K562 (cell line): ENCODE measurements around the gene TTC33. TPM values are rescaled to one million over a fixed set of nuclear protein-coding genes. Genes with fewer than 3 reads are reported as not detected.

ENCODE experiments used
- ATAC-seq: fragments of 200-7000 bp; cut with Tn5 transposase; 3 replicates; pipeline ENCODE4 v1.9.1; 2020; ENCODE audit warnings: moderate library complexity
- BruUV-seq: library from RNA; stranded (reverse); fragments of 400-500 nt; replicated peaks from 2 replicates; lab custom pipeline; 2021; lab: Mats Ljungman, UMichigan
- CTCF ChIA-PET: fragments of 300-600 bp; formaldehyde crosslinking; extraction: SDS; loops from one replicate; lab custom pipeline; 2021; ENCODE audit warnings: low intra/inter-chr PET ratio; lab: Yijun Ruan, JAX
- POLR2A ChIA-PET: fragments of 300-600, 350-650 bp; sonication (Branson Sonifier 250); formaldehyde crosslinking; extraction: SDS; loops from one replicate; lab custom pipeline; 2021; ENCODE audit warnings: antibody characterized with exemption, inconsistent platforms; lab: Yijun Ruan, JAX
- DNase-seq, 4 experiments: peaks; one replicate each; pipeline versions ENCODE4 v3.0.0 to v3.0.0-alpha.2; 2011 to 2018; ENCODE audit warnings: low spot score in 3 of 4, mixed read lengths in 3 of 4; ENCODE audit errors: extremely low read depth in 1 of 4
- FAIRE-seq: peaks from 2 replicates; lab custom pipeline; 2011; peaks lifted over from hg19 to GRCh38; lab: Jason Lieb, UNC
- H2AFZ ChIP-seq: 2 replicates; pipeline ENCODE4 v1.6.0; 2011; ENCODE audit warnings: low read depth, low read length, control low read depth, inconsistent platforms
- H3K27ac ChIP-seq: fragments of 200-600 bp; 3 replicates; pipeline ENCODE4 v1.8.0; 2011; ENCODE audit warnings: low read depth, mild to moderate bottlenecking, control low read depth, inconsistent platforms, low read length, moderate library complexity, mixed read lengths; ENCODE audit errors: extremely low read depth
- H3K27me3 ChIP-seq, 2 experiments: fragments of 300-600 bp in 1 of 2; 2 replicates in 1 of 2; 3 replicates in 1 of 2; pipeline versions ENCODE4 v1.6.0 to v1.8.0; 2011; ENCODE audit warnings: inconsistent platforms in 2 of 2, low read length in 2 of 2, mild to moderate bottlenecking in 1 of 2, mixed read lengths in 1 of 2, moderate library complexity in 1 of 2; ENCODE audit not compliant: control insufficient read depth in 2 of 2, insufficient read depth in 2 of 2
- H3K36me3 ChIP-seq: fragments of 300-600 bp; 3 replicates; pipeline ENCODE4 v1.8.0; 2011; ENCODE audit warnings: mild to moderate bottlenecking, low read length, inconsistent platforms; ENCODE audit not compliant: control insufficient read depth, insufficient read depth
- H3K4me1 ChIP-seq, 2 experiments: fragments of 200-600 bp in 1 of 2; replicated peaks in 1 of 2; 2 replicates in 1 of 2; 3 replicates in 1 of 2; pipeline versions ENCODE4 v1.5.1 to v1.8.0; 2011; ENCODE audit warnings: inconsistent platforms in 2 of 2, low read length in 2 of 2, mild to moderate bottlenecking in 1 of 2, mixed read lengths in 1 of 2, moderate library complexity in 1 of 2; ENCODE audit not compliant: control insufficient read depth in 2 of 2, insufficient read depth in 2 of 2
- H3K4me2 ChIP-seq: 2 replicates; pipeline ENCODE4 v1.6.1; 2011; ENCODE audit warnings: low read length, control low read depth, inconsistent platforms, mixed read lengths; ENCODE audit not compliant: insufficient read depth
- H3K4me3 ChIP-seq: fragments of 200-600 bp; sonication (generic), shearing (Covaris generic); 2 replicates; pipeline ENCODE4 v1.5.1; 2016; ENCODE audit warnings: control low read depth, inconsistent platforms
- H3K79me2 ChIP-seq: fragments of 200-600 bp; 3 replicates; pipeline ENCODE4 v1.8.0; 2011; ENCODE audit warnings: low read length, inconsistent platforms; ENCODE audit not compliant: control insufficient read depth, insufficient read depth
- H3K9ac ChIP-seq, 2 experiments: 2 replicates each; pipeline versions ENCODE4 v1.6.0 to v1.6.1; 2011; ENCODE audit warnings: low read depth in 2 of 2, low read length in 2 of 2, control low read depth in 1 of 2, inconsistent platforms in 1 of 2, mild to moderate bottlenecking in 1 of 2, mixed read lengths in 1 of 2; ENCODE audit not compliant: insufficient read depth in 1 of 2
- H3K9me1 ChIP-seq: one replicate; pipeline ENCODE4 v1.6.0; 2011; ENCODE audit warnings: inconsistent platforms, mild to moderate bottlenecking, low read length, moderate library complexity; ENCODE audit not compliant: control insufficient read depth, insufficient read depth
- H3K9me3 ChIP-seq: replicated peaks from 2 replicates; pipeline ENCODE4 v1.5.1; 2011; ENCODE audit warnings: low read depth, low read length, inconsistent platforms; ENCODE audit not compliant: control insufficient read depth, insufficient read depth
- H4K20me1 ChIP-seq: replicated peaks from 2 replicates; pipeline ENCODE4 v1.6.1; 2011; ENCODE audit warnings: low read length, inconsistent platforms, mixed read lengths; ENCODE audit not compliant: control insufficient read depth, insufficient read depth
- CBX3 ChIP-seq, 2 experiments: IDR thresholded peaks; 1 replicate in 1 of 2; 2 replicates in 1 of 2; pipeline ENCODE4 v1.6.1; 2012; ENCODE audit warnings: inconsistent platforms in 2 of 2, low read length in 2 of 2, borderline replicate concordance in 1 of 2, control low read depth in 1 of 2
- GTF3C2 ChIP-seq: IDR thresholded peaks from 3 replicates; pipeline ENCODE4 v1.6.1; 2011; ENCODE audit warnings: borderline replicate concordance, mild to moderate bottlenecking, moderate library complexity; ENCODE audit not compliant: insufficient read length; ENCODE audit errors: extremely low read depth
- HMG20A ChIP-seq: fragments of 450-650 bp; formaldehyde crosslinking; conservative IDR thresholded peaks from 2 replicates; pipeline ENCODE4 v1.4.0; 2020; ENCODE audit warnings: mild to moderate bottlenecking, mixed read lengths
- KAT8 ChIP-seq: fragments of 450-650 bp; IDR thresholded peaks from 2 replicates; pipeline ENCODE4 v1.6.1; 2016; ENCODE audit warnings: low read depth, mild to moderate bottlenecking
- MAFG ChIP-seq: fragments of 450-650 bp; conservative IDR thresholded peaks from 2 replicates; pipeline ENCODE4 v1.6.1; 2016; ENCODE audit warnings: missing genetic modification characterization, missing compliant biosample characterization
- MAFK ChIP-seq: IDR thresholded peaks from 2 replicates; pipeline ENCODE4 v1.6.1; 2011; ENCODE audit warnings: low read length, improper control_type of control experiment
- MIER1 ChIP-seq: fragments of 450-650 bp; IDR thresholded peaks from 2 replicates; pipeline ENCODE4 v1.6.1; 2016; ENCODE audit warnings: antibody characterized with exemption, mild to moderate bottlenecking, low read depth
- PCBP1 ChIP-seq: fragments of 200-400 bp; formaldehyde crosslinking; IDR thresholded peaks from 2 replicates; pipeline ENCODE4 v1.6.1; 2018; ENCODE audit warnings: mild to moderate bottlenecking, low read depth, low read length; ENCODE audit not compliant: poor library complexity, severe bottlenecking
- PRDM10 ChIP-seq: fragments of 450-650 bp; IDR thresholded peaks from 2 replicates; pipeline ENCODE4 v1.6.1; 2018; ENCODE audit not compliant: partially characterized antibody
- TCFL5 ChIP-seq: fragments of 250-450 bp; sonication (Bioruptor Pico); conservative IDR thresholded peaks from 2 replicates; pipeline ENCODE4 v1.6.1; 2021; ENCODE audit warnings: mild to moderate bottlenecking, moderate library complexity, matching md5 sums
- TRIM25 ChIP-seq: fragments of 450-650 bp; IDR thresholded peaks from 2 replicates; pipeline ENCODE4 v1.7.0; 2016; ENCODE audit warnings: borderline replicate concordance
- ZBTB17 ChIP-seq: fragments of 450-650 bp; formaldehyde crosslinking; IDR thresholded peaks from 2 replicates; pipeline ENCODE4 v1.4.0; 2020; ENCODE audit warnings: mild to moderate bottlenecking
- ZFP36 ChIP-seq: fragments of 150-350 bp; IDR thresholded peaks from 2 replicates; pipeline ENCODE4 v1.6.1; 2018; ENCODE audit warnings: low read length, low read depth; ENCODE audit not compliant: partially characterized antibody
- ZNF253 ChIP-seq: fragments of 250-450 bp; sonication (Bioruptor Pico); conservative IDR thresholded peaks from 2 replicates; pipeline ENCODE4 v1.6.1; 2021; ENCODE audit warnings: mild to moderate bottlenecking
- WGBS: fragments of 100-300 bp; shearing (Covaris generic); methylation state at CpG from one replicate; pipeline ENCODE4 v1.1.6; 2016; ENCODE audit warnings: low coverage, mixed read lengths; ENCODE audit not compliant: insufficient coverage; ENCODE audit errors: missing lambda C conversion rate; 5-methylcytosine and 5-hydroxymethylcytosine counted together
- in situ Hi-C: fragments of 300-500 bp; cut with MboI; formaldehyde crosslinking; loops from 4 replicates; pipeline ENCODE4 v1.15.0; 2018; ENCODE audit warnings: inconsistent platforms, mixed read lengths
- intact Hi-C: fragments of 100-400 bp; cut with micrococcal nuclease; formaldehyde crosslinking; loops from 2 replicates; pipeline ENCODE4 v1.14.2; 2022
- polyA plus RNA-seq, 8 experiments: library from polyadenylated mRNA; depleted of rRNA in 4 of 8; stranded (reverse) in 5 of 8; unstranded in 3 of 8; fragments of >200 nt; fragmentation: Nextera tagmentation in 2 of 8; fragmentation: Illumina TruSeq in 1 of 8; extraction: Ambion mirVana in 2 of 8; extraction: Trizol in 1 of 8; gene quantifications; 2 replicates each; pipeline versions ENCODE4 v1.2.1 to v1.2.3, GENCODE V29; 2011 to 2014; ENCODE audit warnings: inconsistent platforms in 1 of 8, missing spikeins in 1 of 8
- total RNA-seq, 7 experiments: library from RNA; depleted of rRNA in 6 of 7; stranded (reverse); fragments of >200 nt in 6 of 7; fragmentation: Illumina TruSeq in 2 of 7; extraction: Trizol in 2 of 7; gene quantifications; 2 replicates each; pipeline versions ENCODE4 v1.2.1 to v1.2.3, GENCODE V29; 2011 to 2021; ENCODE audit warnings: low replicate concordance in 1 of 7

The TTC33 gene
- total and polyA plus RNA-seq, 9 of the 15 experiments (the other 6 are each of a cell fraction or from before 2014, with no cell fraction given), result 11.5 to 24.9 (median 21.1) TPM

GRCh38 chr5:40560474-40561110, 195.2 kb downstream of the TTC33 start:
- BruUV-seq, result no TSS peak
- in situ Hi-C loops, result no loop called here
- no peaks in the 10 kb centered on the region for H3K36me3 ChIP-seq
- no peaks in the 10 kb centered on the region for H3K4me1 ChIP-seq
- no peak overlapping the region for H3K9ac ChIP-seq
- ChIA-PET CTCF (no interaction called here), POLR2A (no interaction called here)
- H3K27ac ChIP-seq, result no peak overlapping the region
- no peak overlapping the region for H2AFZ ChIP-seq
- intact Hi-C loops, result no loop called here
- no peak for DNase-seq
- no peaks in the 10 kb centered on the region for H3K9me3 ChIP-seq
- H3K79me2 ChIP-seq, result no peaks in the 10 kb centered on the region
- FAIRE-seq, result no peak
- H3K27me3 ChIP-seq, result no peaks in the 10 kb centered on the region
- no peaks in the 10 kb centered on the region for H4K20me1 ChIP-seq
- H3K4me2 ChIP-seq, result no peak overlapping the region
- 2% methylated on average over 4 of the region's 4 CpGs for WGBS
- H3K4me3 ChIP-seq, result no peak overlapping the region
- H3K9me1 ChIP-seq, result no peaks in the 10 kb centered on the region
- no peak for ATAC-seq
- TF ChIP-seq ZNF253 (CRISPR knock-in tag) (no peak), ZBTB17 (no peak), MIER1 (no peak), TRIM25 (no peak), GTF3C2 (no peak), KAT8 (no peak), MAFG (tag) (peak; percentile 37), CBX3 (IDR thresholded peaks at IDR 0.05; ENCODE audit: borderline replicate concordance in 1 of 2, low read length in 2 of 2) (no peak), HMG20A (no peak), PCBP1 (no peak), PRDM10 (no peak), ZFP36 (no peak), TCFL5 (CRISPR knock-in tag) (no peak), MAFK (peak; percentile 38; the same call in 1 of the 2 replicates)
